Activated CD4-positive, CD25-positive, alpha-beta regulatory T cell (primary cell): ENCODE data around the gene AKAP13.
"Not testable (repeated sequence)": the region's sequence is repeated elsewhere in the genome, so short reads cannot be mapped to it uniquely, and the experiment has no call there.

Experiments used
- DNase-seq, 4 experiments: peaks; one replicate each; lab custom pipeline; 2025; lab: John Stamatoyannopoulos, UW

Gene AKAP13

DNA sequence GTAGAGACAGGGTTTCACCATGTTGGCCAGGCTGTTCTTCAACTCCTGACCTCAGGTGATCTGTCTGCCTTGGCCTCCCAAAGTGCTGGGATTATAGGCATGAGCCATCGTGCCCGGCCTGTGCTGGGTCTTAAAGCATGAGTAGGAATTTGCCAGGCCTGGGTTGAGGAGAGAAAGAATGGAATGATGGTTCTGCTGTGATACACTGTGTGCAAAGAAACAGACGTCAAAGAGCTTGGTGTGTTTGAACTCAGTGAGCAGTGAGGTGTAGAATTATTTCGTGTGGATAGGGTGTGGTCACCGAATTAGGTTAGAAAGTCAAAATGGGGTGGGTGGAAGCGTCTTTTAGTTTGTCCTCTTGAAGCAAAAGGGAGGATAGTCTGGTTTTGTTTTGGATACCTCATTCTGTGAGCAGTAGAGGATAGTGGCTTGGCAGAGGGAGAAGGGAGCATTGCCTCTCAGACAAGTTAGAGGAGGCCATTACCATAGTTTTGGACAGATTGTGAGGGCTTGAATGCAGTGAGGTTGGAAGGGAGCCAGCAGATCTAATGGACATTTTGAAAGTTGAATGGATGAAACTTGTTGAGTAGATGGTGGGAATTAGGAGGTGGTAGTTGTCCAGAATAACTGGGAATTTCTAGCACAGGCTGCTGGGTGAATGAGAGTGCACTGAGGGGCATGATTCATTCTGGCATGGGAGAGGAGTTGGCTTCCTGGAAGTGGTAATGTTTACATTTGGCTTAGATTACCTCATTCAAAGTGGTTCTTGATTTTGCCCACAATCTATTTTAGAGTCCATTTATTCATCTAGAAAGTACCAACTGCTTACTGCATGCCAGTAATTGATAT is 27.2 kb downstream of the AKAP13 start:
- peak in 1 of 4 experiments; percentile 6 for DNase-seq

DNA sequence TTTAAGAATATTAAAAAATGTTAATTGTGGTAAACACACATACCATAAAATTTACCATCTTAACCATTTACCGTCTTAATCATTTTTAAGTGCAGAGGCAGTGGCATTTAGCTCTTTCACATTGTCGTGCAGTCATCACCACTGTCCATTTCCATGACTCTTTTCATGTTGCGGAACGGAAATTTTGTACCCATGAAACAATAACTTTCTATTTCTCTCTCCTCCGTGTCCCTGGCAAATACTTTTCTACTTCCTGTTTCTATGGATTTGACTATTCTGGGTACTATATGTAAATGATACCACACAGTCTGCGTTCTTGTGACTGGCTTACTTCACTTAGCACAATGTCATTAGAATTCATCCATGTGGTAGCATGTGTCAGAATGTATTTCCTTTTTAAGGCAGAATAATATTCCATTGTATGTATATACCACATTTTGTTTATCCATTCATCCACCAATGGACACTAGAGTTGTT is 27.9 kb downstream of the AKAP13 start:
- no peak for DNase-seq

DNA sequence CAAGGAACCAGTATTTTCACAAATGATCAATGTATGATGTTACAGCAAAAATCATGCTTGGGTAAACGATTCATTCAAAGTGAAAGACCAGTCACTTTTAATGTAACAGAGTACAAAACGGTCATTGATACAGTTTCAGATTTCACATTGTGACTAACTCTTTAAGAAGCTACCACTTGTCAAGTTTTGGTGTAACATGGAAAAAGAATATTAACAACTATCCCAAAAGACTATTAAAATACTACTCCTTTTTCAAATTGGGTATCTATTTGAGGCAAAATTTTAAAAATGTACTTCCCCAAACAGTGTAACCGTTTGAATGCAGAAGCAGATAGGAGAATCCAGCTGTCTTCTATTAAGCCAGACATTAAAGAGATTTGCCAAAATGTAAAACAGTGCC is 31.7 kb downstream of the AKAP13 start:
- no peak for DNase-seq

DNA sequence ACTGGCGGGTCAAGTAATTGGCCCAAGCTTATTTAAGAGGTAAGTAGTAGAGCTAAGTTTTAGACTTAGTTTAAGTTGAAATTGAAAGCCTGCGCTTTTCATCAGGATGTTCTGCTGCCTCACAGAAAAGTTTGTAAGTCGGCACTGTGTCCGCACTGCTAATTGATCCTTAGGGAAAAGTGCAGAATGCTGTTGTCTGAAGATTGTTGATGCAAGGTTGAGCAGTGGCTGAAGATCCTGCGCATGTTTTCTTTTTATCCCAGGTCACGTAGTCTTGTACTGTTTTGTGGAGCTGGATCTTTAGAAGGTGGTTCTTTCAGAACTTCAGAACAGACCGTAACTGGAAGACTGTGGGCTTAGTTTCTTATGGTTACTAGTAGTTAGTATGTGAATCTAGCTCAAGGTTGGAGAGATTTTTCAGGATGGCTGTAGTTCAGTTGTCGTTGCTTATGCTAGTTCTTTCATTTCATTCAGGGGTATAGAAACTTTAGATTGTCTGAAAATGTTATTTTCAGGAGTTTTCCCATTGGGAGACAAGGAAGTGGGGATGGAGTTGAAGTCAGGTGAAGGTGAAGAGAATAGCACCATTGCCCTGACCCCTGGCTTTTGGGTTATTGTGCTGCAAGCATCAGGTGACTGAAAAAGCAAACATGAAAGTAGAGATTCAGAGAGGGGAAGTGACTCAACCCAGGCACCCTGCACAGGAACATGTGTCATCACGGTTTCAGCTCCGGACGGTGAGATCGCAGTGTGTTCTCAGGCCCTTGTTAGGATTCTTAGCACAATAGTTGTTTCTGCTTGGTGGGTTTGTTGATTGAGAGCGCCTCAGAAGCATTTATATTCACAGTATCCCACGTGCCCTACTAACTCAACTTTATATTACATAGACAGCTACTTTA is 32.8 kb downstream of the AKAP13 start:
- peak; percentile 23 to 37 (median 30) for DNase-seq

DNA sequence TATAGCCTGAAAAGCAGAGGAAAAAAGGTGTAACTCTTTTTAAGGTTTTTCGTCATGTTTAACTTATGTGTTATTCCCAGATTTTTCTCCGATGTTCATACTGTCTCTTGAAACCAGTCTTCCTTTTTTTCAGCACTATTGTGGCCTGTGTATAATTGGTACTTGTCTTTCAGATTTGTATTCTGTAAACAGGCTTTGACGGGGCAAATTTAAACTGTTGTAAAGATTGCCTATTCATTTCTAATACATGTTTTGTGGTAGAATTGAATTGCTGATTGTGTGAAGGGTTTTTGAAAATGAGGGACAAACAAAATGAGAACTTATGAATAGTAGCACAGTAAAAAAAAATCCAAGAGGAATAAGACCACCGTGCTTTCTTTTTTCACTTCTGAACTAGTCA is 33.6 kb downstream of the AKAP13 start:
- no peak for DNase-seq

DNA sequence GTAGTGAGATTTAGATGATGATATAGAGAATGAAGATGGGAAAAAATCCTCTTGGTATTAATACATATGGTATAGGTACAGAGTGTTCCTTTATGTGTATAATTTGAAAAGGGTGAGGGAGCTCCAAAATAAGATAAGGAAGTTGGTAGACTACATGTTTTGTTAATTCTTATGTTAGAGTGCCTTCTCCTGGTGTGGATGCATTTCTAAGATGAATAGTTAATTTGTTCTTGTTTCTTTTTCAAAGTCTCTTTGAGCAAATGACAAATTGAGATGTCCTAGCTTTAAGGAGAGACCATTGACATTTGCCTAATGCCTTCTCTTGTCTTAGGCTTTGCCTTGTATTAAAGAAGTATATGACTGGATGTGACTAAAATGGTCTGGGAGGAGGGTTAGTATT is 34.1 kb downstream of the AKAP13 start:
- no peak for DNase-seq

DNA sequence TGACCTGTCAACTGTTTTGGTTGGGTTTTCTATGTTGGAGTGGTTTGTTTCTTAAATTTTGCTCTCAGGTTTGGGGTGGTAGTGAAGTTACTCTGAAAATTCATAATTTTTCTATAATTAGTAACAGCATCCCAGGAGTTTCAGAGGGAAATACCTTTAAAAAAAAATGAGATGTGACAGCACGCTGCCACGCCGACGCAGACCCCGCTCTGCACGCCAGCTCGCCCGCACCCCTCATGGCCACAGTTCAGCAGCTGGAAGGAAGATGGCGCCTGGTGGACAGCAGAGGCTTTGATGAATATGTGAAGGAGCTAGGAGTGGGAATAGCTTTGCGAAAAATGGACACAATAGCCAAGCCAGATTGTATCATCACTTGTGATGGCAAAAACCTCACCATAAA is 34.6 kb downstream of the AKAP13 start:
- DNase-seq, result no peak

DNA sequence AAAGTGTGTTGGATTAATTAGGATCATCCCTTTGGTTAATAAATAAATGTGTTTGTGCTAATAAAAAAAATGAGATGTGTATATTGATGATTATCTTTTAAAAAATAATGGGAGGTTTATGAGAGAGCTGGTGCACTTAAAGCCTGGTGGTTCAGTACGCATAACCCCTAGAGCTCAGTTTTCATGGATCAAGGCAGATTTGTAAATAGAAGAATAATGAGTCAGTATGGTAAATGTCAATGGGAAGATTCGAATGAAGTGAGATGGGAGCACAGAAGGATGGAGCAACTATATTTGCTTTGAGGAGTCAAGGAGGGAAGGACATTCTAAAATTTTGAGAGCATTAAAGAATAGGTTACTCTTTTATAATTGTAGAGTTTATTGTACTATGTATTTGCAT is 35.4 kb downstream of the AKAP13 start:
- no peak for DNase-seq

DNA sequence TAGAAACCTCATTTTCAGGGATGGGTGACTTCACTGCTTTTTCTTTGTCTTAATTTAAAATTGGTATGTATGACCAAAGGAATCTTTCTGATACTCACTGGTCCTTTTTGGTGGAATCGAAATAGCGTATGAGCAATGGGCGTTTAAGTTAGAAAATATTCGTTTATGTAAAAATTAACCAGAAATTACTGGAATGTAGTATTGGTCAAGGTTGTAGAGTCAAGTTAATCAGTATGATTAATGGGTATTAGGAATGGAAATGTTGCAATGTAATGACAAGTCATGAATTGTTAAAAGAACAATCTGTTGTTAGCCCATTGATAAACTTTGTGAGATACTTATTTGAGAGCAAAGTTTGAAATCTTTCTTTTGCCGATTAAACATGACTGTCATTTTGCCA is 36.9 kb downstream of the AKAP13 start:
- DNase-seq, result no peak

DNA sequence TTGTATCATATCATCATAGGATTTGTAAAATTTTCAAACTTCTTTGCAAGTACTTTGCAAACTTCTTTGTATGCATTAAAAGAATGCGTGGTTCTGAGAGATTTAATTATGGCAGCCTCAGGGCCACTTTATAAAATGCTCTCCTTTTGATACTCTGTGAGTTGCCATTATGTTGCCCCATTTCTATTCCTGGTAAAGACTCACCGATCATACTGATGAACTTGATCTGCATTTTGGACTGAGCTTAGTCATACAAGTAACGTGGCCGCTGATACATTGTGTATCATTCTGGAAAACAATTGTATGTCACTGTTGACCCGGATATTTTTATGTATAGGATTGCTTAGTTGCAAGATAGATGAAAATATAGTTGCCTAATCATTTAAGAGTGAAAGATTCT is 38.8 kb downstream of the AKAP13 start:
- DNase-seq, result no peak

DNA sequence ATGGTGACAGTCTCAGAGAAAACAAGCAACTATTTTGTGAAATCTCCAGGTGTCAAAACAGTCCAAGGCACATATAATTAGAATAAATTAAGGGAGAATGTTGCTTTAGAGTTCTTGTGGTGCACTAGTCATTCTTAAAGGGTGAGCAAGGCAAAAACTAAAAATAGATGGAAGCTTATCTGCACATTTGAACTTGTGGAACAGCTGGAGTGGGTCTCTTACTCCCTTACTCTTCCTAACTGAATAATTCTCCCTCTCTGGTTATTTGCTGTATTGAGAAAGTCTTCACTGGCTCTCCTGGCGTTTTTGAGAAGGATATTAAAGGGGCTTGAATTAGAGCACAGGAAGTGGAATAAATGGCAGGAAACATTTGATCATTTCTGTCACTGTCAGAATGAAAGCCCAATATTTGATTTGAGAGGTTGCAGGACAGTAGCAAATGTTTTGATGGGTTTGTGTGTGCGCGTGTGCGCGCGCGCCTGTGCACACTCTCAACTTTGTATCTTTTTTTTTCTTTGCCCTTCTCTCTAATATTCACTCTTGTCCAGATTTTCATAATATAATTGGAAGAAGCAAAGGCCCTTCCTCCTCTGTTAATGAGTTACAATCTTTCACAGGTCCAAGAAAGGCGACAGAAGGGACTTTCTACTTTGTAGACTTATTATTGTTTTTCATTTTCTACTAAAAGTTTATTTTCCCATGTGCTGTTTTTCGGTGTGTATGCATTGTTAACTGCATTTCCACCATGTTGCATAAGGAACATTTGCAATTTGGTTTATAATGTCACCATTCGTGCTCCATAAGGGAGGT is 40.9 kb downstream of the AKAP13 start:
- no peak for DNase-seq

DNA sequence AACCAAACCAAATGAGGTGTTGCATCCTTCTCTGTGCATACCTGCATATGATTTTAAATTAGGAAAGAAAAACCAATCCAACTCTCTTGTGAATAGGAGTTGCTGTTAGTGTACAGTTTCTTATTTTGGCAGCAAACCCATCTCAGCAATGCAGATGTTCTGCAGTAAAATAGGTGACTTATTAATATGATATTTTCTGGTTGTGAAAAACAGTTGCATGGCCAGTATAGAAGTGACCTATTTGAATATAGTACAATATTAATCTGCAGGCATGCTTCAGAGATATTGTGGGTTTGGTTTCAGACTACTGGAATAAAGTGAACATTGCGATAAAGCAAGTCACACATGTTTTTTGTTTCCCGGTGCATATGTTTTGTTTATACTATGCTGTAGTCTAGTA is 42.2 kb downstream of the AKAP13 start:
- no peak for DNase-seq

DNA sequence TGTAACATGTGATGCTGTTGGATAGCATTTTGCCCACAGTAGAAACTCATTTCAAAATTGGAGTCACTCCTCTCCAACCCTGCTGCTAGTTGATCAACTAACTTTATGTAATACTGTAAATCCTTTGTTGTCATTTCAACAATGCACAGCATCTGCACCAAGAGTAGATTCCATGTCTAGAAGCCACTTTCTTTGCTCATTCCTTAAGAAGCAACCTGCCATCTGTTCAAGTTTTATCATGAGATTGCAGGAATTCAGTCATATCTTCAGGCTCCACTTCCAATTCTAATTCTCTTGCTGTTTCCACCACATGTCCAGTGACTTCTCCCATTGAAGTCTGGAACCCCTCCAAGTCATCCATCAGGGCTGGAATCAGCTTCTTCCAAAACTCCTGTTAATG is 42.9 kb downstream of the AKAP13 start:
- no peak for DNase-seq

DNA sequence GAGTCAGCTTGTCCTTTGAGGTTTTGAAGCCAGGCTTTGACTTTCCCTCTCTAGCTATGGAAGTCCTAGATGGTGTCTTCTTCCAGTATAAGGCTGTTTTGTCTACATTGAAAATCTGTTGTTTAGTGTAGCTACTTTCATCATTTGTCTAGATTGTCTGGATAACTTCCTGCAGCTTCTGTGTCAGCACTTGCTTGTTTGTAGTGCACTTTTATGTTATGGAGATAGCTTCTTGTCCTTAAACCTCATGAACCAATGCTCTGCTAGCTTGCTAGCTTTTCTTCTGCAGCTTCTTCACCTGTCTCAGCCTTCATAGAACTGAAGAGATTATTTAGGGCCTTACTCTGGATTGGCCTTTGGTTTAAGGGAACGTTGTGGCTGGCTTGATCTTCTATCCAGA is 43.8 kb downstream of the AKAP13 start:
- no peak for DNase-seq

DNA sequence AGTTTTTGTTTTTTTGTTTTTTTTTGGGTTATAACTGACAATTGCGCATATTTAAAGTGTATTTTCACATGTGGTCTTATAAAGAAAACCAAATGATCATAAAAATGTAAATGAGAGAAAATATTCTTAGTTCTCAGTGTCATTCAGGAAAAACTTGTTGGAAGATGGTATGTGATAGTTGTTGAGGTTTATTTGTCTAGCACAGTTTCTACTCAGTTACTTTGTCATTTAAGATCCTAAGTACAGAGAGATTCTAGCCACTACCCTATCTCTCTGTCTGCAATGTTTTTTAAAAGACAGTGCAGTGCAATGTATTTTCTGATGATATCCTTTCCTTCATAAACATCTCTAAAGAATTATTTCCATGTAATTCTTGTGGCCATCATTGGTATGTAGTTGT is 46.1 kb downstream of the AKAP13 start:
- DNase-seq, result no peak

DNA sequence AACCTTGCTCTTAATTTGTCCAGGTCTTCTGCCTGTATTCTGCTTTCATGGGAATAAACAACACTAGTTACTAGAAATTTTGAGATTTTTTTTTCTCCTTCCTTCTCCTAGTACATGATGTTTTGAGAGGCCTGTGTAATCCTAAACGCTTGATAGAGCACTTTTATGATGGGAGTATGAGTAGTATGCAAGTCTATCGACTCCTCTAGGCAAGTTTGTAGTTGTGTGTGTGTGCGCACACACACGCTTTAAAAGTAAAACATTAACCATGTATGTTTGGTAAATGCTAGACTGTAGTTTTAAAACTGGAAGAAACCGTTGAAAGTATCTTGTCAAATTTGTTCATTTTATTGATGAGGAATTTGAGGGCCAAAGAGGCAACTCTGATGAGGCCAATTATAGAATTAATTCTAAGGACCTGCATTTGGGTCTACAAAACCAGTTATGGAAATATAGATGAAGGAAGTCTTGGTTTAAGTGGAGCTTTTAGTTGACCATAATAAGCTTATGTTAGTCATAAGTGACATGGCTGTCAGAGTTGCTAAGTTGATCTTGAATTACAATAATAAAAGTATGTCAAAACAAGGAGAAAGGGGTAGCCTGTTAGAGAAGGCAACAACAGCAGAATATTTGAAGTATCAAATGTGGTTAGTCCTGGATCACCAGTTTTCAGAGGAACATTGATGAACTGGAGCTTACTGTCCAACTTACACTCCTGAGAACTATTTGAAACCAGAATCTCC is 47.1 kb downstream of the AKAP13 start:
- no peak for DNase-seq

DNA sequence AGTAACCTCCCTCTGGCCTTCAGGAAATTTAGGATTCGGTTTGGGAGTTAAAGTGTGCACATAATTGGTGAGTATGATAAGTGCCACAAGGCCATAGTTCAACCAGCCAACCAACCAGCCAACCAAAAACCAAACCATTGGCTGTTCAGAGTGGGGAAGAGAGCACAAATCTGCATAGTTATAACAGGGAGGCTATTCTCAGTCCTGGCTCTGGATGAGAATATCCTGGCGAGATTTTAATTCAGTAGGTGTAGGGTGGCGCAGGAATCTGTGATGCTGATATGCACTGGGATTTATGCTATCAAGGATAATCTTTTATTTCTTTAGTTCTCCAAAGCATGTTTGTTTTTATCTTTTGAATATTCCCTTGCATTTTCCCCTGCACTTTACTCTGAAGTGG is 49.1 kb downstream of the AKAP13 start:
- DNase-seq, result no peak

DNA sequence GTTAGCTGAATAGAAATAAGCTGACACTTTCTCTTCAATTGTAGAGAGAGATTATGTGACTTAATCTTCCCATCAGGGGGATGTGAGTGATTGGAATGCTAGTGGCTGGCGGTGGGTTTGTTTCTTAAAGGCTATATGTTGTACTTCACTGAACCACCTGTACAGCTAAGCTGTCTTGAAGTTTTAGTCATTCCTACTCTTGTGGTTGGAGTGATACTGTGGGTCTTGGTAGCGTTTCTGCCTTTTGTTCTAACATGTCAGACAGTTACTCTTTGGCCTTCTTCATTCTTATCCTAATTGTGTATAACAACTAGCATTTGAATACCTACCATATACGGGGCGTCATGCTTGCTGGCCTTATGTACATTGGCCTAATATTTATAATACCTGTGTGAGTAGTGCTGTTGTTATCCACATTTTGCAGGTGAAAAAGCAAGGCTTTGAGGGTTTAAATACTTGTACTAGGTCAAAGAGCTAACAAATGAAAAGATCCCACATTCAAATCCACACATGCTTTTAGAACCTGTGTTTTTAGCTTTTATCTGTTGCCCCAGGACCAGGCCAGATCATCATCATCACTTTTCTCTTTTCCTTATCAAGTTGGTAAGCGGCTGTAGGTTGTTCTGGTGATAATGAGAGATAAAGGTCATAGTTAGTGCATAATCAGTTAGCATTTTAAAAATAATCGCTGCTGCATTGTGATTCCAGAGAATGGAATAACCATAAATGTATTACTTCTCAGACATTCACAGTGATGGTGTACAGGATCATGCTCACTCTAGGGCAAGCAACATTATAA is 50.2 kb downstream of the AKAP13 start:
- no peak for DNase-seq

DNA sequence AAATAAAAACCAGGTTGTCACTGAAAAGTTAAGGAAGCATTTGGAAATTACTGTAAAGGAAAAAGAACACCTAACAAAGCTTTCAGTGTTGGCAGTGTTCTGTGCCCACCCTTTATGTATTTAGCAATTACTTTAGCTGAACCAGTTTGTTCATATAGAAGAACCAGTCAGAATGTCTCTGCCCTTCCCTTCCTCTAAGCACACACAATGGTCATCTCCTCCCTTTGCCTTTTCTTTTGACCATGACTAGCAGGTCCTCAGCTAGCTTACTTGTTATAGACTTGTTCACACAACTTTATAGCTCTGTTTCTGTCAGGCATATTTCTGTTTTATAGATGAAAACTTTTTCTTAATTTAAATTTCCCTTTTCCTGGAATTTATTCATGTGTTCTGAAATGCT is 59.6 kb downstream of the AKAP13 start:
- no peak for DNase-seq

DNA sequence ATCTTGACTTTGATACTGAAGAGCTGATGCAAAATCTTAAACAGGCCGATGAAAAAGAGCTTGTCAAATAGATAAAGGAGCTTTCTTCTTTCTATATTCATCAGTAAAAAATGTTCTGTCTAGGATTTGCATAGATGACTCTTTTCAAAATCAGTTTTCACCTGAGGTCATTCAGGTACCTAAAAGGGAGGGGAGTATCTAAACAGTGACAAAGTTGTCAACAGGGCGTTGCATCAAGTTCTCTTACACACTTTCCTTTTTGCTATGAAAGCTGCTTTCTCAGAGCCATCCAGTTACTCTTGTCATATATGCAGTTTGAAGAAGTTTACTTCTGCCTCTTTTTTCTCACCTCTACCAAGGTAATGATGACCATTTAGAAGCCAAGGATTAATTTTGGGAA is 60.0 kb downstream of the AKAP13 start:
- DNase-seq, result no peak

DNA sequence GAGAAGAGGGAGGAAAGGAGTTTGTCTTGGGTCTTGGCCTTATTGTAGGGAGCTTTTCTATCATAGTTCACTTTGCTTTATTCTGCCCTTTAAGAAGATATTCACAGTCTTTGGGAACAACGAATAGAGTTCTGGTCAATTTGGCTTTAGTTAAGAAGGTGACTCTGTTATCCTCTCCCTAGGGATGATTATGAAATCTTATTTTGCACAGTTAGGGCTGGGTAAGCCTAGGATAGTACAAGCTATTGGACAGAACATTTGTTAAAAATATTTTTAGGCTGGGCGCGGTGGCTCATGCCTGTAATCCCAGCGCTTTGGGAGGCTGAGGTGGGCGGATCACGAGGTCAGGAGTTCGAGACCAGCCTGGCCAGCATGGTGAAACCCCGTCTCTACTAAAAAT is 61.5 kb downstream of the AKAP13 start:
- DNase-seq, result not testable (repeated sequence)
